ENCODE measurements around the gene FKBP5. TPM values are rescaled to one million over a fixed set of nuclear protein-coding genes. Genes with fewer than 3 reads are reported as not detected.

The FKBP5 gene
- 57.1 and 58.2 TPM in 2 replicates for total RNA-seq

DNA sequence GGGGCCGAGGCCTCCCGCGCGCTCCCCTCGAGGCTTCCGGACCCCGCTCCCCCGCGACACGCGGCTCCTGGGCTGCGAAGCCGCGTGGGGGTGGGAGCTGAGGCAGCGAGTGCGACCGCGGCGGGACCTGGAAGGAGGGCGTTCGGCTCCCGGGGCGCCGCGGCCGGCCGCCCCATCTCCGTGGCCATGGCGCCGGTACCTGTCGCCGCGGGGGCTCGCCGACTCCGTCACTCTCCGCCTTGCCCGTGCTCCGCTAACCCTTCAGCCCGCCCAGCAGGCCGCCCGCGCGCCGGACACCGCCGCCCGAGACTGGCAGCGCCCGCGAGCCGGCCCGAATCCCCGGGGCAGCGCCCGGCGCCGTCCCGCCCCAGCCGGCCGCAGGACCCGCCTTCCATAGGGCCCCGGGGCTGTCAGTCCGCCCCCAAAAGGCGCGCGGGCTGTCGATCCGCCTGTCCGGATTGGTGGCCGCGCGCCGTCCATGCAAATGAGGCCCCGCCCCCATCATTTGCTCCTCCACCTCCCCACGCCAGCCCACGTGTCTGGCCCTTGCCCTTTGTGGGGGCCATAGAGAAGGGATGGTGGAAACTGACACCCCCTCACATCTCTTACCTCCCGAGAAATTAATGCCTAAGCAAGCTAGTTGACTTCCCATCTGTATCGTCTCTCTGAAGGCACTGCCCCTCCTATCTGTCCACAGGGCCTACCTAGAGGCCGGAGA is at the start of gene FKBP5:
FKBP5 (minus strand) TSS at position 311 of the 718 bp plus-strand sequence. CDS start 46,091 bp downstream, outside the sequence.

DNA sequence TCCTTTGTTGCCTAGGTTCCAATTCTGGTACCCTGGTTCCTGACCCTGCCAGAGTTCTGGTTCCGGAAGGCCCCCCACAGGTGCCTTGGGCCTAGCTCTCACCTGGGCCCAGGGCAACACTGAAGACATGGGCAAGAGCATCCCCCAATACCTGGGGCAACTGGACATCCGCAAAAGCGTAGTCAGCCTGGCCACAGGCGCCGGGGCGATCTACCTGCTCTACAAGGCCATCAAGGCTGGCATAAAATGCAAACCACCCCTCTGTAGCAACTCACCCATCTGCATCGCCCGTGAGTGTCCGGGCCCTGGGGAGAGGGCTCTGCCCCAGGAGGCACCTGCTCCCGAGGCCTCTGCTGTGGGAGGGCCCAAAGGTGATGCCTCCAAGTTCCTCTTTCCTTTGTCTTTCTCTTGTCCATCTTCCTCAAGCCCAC is 48.3 kb upstream of the FKBP5 start, which contains the start of gene ARMC12:
ARMC12 (plus strand) TSS at position 51 of the 431 bp plus-strand sequence; CDS start at position 128, 77 bp downstream.

Other genes with a start within 250 kb of the FKBP5 start
- gene FANCE, start 236.6 kb downstream of the FKBP5 start, total RNA-seq = 12.2 and 13.3 TPM in 2 replicates
- gene RPL10A, start 220.5 kb downstream of the FKBP5 start, total RNA-seq = 1,818 and 2,228 TPM in 2 replicates
- gene TEAD3, start 191.8 kb downstream of the FKBP5 start, total RNA-seq = 0.17 and 0.22 TPM in 2 replicates
- not detected in 2 replicates for gene TULP1, start 176.0 kb downstream of the FKBP5 start, total RNA-seq
- gene ARMC12, start 48.1 kb upstream of the FKBP5 start, total RNA-seq = 0.26 and 0.43 TPM in 2 replicates
- not detected in 2 replicates for gene CLPSL2, start 87.7 kb upstream of the FKBP5 start, total RNA-seq
- gene CLPSL1, start 92.1 kb upstream of the FKBP5 start, total RNA-seq = not detected in 2 replicates
- not detected in 2 replicates for gene CLPS, start 108.4 kb upstream of the FKBP5 start, total RNA-seq
- not detected in 2 replicates for gene LHFPL5, start 116.4 kb upstream of the FKBP5 start, total RNA-seq
- gene SRPK1, start 232.2 kb upstream of the FKBP5 start, total RNA-seq = 30.2 and 51.6 TPM in 2 replicates

All from dermis lymphatic vessel endothelial cell (primary cell).